Tibial artery (tissue), 4 donors: ENCODE measurements around the gene TRIM3.

Experiments used
- DNase-seq, 2 donors: peaks; one replicate each; pipeline ENCODE4 v3.0.0-alpha.2; 2019
- H3K27ac ChIP-seq, 2 donors: fragments of 200-600 bp; sonication (generic) in 1 of 2; 1 replicate in 1 of 2; 2 replicates in 1 of 2; pipeline ENCODE4 v1.5.1; 2018 to 2019; ENCODE audit warnings: mild to moderate bottlenecking in 1 of 2
- H3K27me3 ChIP-seq, 2 donors: fragments of 200-600 bp; sonication (generic) in 1 of 2; one replicate each; pipeline versions ENCODE4 v1.5.1 to v1.6.0; 2016 to 2019
- H3K36me3 ChIP-seq, 3 donors: fragments of 200-600 bp; sonication (generic) in 2 of 3; one replicate each; pipeline ENCODE4 v1.5.1; 2016 to 2019; ENCODE audit warnings: mild to moderate bottlenecking in 2 of 3
- H3K4me1 ChIP-seq, 4 donors: fragments of 200-600 bp; sonication (generic) in 2 of 4; 1 replicate in 3 of 4; 2 replicates in 1 of 4; pipeline ENCODE4 v1.5.1; 2016 to 2019
- H3K4me3 ChIP-seq, 2 donors: fragments of 200-600 bp; sonication (generic) in 1 of 2; 1 replicate in 1 of 2; 2 replicates in 1 of 2; pipeline ENCODE4 v1.5.1; 2018 to 2019; ENCODE audit warnings: mild to moderate bottlenecking in 2 of 2
- H3K9me3 ChIP-seq, 3 donors: fragments of 200-600 bp; sonication (generic) in 1 of 3; one replicate each; pipeline ENCODE4 v1.5.1; 2016 to 2019
- intact Hi-C: fragments of 100-400 bp; cut with DNase I; formaldehyde crosslinking; loops from one replicate; pipeline ENCODE4 v1.15.0; 2023; ENCODE audit warnings: low total_unique reads
- TF ChIP-seq, protein P1 (sequence below), 2 experiments: fragments of 200-600 bp in 1 of 2; fragments of 450-650 bp in 1 of 2; IDR thresholded peaks; one replicate each; pipeline ENCODE4 v1.5.1; 2017 to 2019; ENCODE audit warnings: antibody characterized with exemption in 2 of 2, mild to moderate bottlenecking in 1 of 2, moderate library complexity in 1 of 2

TRIM3 gene

DNA sequence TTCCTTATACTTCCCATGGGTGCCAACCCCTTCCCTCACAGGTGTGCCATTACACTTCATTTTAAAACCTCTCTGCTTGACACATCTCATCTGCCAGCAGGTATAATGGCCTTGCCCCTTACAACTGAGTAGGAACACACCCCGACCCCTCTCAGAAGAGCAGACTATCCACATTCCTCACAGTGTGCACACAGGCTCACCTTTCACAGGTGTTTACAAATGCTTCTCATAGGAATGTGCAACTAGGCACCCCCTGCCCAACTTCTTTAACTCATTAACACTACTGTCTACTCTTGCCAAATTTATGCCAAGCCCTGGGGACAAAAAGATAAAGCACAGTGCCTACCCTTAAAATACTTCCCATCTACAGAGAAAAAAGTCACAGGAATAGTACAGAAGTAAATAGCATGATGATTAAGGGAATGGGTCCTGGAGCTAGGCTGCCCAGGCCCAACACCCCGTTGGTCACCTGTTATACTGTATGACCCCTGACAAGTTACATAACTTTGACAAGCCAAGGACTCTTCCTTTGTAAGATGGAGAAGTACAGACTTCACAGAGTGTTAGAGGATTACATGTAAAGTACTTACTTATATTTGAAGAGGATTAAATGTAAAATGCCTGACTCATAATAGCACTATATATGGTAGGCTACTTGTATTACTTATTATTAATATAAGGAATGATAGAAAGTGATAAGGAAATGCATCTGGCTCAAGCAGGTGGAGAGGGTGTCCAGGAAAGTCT, 15.2 kb downstream of the TRIM3 start:
- intact Hi-C loops, result no loop called here
- peaks cover 63 to 96% (median 72%) of the 10 kb centered on the region in 3 donors for H3K36me3 ChIP-seq
- no peaks in the 10 kb centered on the region for H3K27me3 ChIP-seq
- no peak overlapping the region for H3K4me3 ChIP-seq
- no peak overlapping the region for H3K27ac ChIP-seq
- no peak for DNase-seq
- H3K9me3 ChIP-seq, result no peaks in the 10 kb centered on the region
- TF ChIP-seq, protein P1, sequence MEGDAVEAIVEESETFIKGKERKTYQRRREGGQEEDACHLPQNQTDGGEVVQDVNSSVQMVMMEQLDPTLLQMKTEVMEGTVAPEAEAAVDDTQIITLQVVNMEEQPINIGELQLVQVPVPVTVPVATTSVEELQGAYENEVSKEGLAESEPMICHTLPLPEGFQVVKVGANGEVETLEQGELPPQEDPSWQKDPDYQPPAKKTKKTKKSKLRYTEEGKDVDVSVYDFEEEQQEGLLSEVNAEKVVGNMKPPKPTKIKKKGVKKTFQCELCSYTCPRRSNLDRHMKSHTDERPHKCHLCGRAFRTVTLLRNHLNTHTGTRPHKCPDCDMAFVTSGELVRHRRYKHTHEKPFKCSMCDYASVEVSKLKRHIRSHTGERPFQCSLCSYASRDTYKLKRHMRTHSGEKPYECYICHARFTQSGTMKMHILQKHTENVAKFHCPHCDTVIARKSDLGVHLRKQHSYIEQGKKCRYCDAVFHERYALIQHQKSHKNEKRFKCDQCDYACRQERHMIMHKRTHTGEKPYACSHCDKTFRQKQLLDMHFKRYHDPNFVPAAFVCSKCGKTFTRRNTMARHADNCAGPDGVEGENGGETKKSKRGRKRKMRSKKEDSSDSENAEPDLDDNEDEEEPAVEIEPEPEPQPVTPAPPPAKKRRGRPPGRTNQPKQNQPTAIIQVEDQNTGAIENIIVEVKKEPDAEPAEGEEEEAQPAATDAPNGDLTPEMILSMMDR (IDR thresholded peaks at IDR 0.05), result no peak
- H3K4me1 ChIP-seq, result no peaks in the 10 kb centered on the region

DNA sequence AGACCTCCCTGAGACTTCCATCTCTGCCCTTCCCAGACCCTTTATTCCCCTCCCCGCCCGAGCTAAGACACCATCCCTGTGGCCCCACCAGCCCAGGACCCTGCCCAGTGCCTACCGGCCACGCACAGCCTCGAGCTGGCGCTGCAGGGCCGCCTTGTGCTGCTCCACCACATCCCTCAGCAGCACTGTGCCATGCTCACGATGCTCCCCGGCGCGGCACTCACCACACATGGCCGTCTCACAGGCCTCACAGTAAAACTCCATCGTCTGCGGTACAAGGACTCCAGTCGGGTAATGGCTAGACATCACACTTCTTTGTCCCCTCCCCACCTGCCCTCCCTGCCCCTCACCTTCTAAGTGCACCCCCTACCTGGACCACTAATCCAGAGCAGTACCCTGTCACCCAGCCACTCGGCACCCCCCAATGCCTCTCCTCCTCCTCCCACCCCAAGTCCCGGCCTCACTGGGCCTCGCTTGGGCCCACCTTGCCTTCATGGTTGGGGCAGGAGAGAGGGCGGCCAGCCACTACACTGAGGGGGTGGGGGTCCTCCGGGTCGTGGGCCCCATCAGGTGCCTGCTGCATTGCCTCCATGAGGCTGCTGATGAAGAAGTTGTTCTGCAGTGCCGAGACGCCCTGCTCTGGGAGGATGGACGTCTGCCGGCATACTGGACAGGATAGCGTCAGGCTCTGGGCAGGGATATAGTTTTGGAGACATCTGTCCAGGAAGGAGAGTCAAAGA, 16.0 kb downstream of the TRIM3 start:
- Histone ChIP-seq H3K9me3 (no peaks in the 10 kb centered on the region), H3K36me3 (peaks cover 61 to 94% (median 68%) of the 10 kb centered on the region in 3 donors), H3K27me3 (no peaks in the 10 kb centered on the region), H3K4me3 (no peak overlapping the region), H3K27ac (no peak overlapping the region), H3K4me1 (peaks cover 0 to 2% (median 1%) of the 10 kb centered on the region in 4 donors)
- intact Hi-C loops, result no loop called here
- no peak for DNase-seq
- TF ChIP-seq, protein P1 (IDR thresholded peaks at IDR 0.05), result no peak

DNA sequence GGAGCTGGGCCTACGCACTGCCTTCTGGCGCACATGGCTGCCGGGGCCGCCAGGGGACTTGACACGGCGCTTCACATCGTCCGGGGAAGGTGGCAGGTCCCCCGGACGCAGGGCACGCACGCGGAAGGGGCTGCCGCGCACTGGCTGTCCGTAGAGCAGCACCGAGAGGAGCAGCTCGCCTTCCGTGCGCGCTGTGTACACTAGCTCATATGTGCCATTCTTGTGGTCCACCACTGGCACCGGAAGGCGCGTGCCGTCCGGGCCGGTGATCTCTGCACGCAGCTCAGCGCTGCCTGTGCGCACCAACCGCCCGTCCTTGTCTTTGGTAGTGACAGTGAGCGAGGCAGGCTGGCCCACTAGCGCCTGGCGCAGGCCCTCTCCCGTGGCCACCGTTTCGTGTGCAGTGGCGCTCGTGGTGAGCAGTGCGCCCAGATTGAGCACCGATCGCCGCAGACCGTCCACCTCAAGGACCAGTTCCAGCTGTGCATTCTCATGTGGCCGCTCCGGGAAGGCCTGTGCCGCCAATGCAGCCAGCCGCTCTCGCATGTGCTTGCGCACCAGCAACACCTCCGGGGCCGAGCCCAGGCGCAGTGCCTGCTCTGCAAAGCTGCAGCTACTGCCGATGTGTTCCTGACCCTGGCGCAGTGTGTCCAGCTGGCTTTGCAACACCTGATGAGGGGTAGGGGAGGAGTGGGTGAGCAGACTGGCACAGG, 17.2 kb downstream of the TRIM3 start:
- Histone ChIP-seq H3K27ac (no peak overlapping the region), H3K36me3 (peaks cover 61 to 94% (median 63%) of the 10 kb centered on the region in 3 donors), H3K4me3 (no peak overlapping the region), H3K27me3 (no peaks in the 10 kb centered on the region), H3K4me1 (peaks cover 0 to 14% (median 12%) of the 10 kb centered on the region in 4 donors), H3K9me3 (no peaks in the 10 kb centered on the region)
- intact Hi-C loops, result no loop called here
- DNase-seq, result no peak
- TF ChIP-seq, protein P1 (IDR thresholded peaks at IDR 0.05), result no peak

DNA sequence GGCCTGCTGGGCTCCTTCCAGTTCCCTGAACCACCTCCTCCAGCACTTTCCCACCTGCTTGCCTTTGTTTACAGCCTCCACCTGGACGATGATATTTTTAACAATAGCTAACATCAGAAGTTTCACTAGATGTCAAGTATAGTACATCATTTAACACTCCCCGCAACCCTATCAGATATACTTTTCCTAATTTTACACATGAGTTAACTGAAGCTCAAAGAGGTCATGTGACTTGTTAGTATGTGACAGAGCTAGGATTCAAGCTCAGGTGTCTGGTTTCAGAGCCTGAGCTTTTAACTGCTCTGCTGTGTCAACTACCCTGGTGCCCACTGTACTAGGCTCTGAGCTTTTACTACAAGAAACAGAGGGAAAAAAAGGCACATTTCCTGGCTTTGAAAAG, 18.7 kb downstream of the TRIM3 start:
- peaks cover 0 to 17% (median 12%) of the 10 kb centered on the region in 4 donors for H3K4me1 ChIP-seq
- no peak overlapping the region for H3K27ac ChIP-seq
- no peaks in the 10 kb centered on the region for H3K9me3 ChIP-seq
- TF ChIP-seq, protein P1 (IDR thresholded peaks at IDR 0.05), result no peak
- intact Hi-C loops, result no loop called here
- H3K4me3 ChIP-seq, result no peak overlapping the region
- H3K27me3 ChIP-seq, result no peaks in the 10 kb centered on the region
- DNase-seq, result no peak
- peaks cover 70 to 95% (median 74%) of the 10 kb centered on the region in 3 donors for H3K36me3 ChIP-seq

DNA sequence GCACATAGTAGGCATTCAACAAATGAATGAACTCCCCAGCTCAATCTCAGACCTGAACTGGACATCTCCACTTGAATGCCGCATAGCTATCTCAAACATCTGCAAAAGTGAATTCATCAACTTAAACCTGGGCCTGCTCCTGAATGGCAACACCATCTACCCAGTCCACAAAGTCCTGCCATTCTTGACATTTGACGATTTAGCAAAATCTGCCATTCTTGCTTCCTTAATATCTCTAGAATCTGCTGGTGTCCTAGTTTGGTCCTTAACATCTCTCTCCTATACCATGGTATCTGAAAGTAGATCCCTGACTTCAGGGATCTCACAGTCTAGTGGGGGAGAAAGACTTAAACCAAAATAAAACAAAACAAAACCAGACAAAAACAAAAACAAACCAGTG, 20.6 kb downstream of the TRIM3 start:
- Histone ChIP-seq H3K36me3 (peaks cover 75 to 95% (median 80%) of the 10 kb centered on the region in 3 donors), H3K27ac (no peak overlapping the region), H3K4me1 (peaks cover 0 to 17% (median 12%) of the 10 kb centered on the region in 4 donors), H3K9me3 (no peaks in the 10 kb centered on the region), H3K4me3 (no peak overlapping the region), H3K27me3 (no peaks in the 10 kb centered on the region)
- TF ChIP-seq, protein P1 (IDR thresholded peaks at IDR 0.05), result no peak
- DNase-seq, result no peak
- intact Hi-C loops, result no loop called here
